GM23338 (cell line): Measurements from ENCODE around the gene FXR1. TPM values are rescaled to one million over a fixed set of nuclear protein-coding genes. Genes with fewer than 3 reads are reported as not detected.
"Not testable (repeated sequence)": the region's sequence is repeated elsewhere in the genome, so short reads cannot be mapped to it uniquely, and the experiment has no call there.

Experiments
- ATAC-seq: fragments of 200-7000 bp; cut with Tn5 transposase; 3 replicates; pipeline ENCODE4 v1.9.1; 2020
- DNase-seq: peaks from one replicate; pipeline ENCODE4 v3.0.0-alpha.2; 2015; ENCODE audit warnings: low spot score
- H2AFZ ChIP-seq: fragments of 200-600 bp; sonication (generic); 2 replicates; pipeline ENCODE4 v1.8.0; 2016; ENCODE audit warnings: antibody characterized with exemption, mild to moderate bottlenecking, moderate library complexity
- H3F3A ChIP-seq: fragments of 200-600 bp; sonication (generic); replicated peaks from 2 replicates; pipeline ENCODE4 v1.8.0; 2017; ENCODE audit warnings: antibody characterized with exemption, mixed run types, low read depth
- H3K27ac ChIP-seq: fragments of 200-600 bp; sonication (generic); 2 replicates; pipeline ENCODE4 v1.6.1; 2016; ENCODE audit warnings: low read depth
- H3K27me3 ChIP-seq: fragments of 200-600 bp; sonication (generic); 2 replicates; pipeline ENCODE4 v1.8.0; 2016; ENCODE audit warnings: mild to moderate bottlenecking, mixed run types, moderate library complexity; ENCODE audit not compliant: insufficient read depth
- H3K36me3 ChIP-seq: fragments of 200-600 bp; sonication (generic); 2 replicates; pipeline ENCODE4 v1.8.0; 2016; ENCODE audit warnings: mild to moderate bottlenecking; ENCODE audit not compliant: insufficient read depth
- H3K4me1 ChIP-seq: fragments of 200-600 bp; sonication (generic); 2 replicates; pipeline ENCODE4 v1.8.0; 2016; ENCODE audit warnings: mild to moderate bottlenecking, moderate library complexity; ENCODE audit not compliant: insufficient read depth
- H3K4me2 ChIP-seq: fragments of 200-600 bp; sonication (generic); 2 replicates; pipeline ENCODE4 v1.7.1; 2017; ENCODE audit warnings: mixed run types
- H3K4me3 ChIP-seq: fragments of 200-600 bp; sonication (generic); 2 replicates; pipeline ENCODE4 v1.6.1; 2016; ENCODE audit warnings: mixed run types
- H3K79me2 ChIP-seq: fragments of 200-600 bp; sonication (generic); replicated peaks from 2 replicates; pipeline ENCODE4 v1.8.0; 2017; ENCODE audit warnings: mild to moderate bottlenecking; ENCODE audit not compliant: insufficient read depth
- H3K9me2 ChIP-seq: fragments of 200-600 bp; sonication (generic); 2 replicates; pipeline ENCODE4 v1.8.0; 2017; ENCODE audit not compliant: insufficient read depth
- H4K20me1 ChIP-seq: fragments of 200-600 bp; sonication (generic); replicated peaks from 2 replicates; pipeline ENCODE4 v1.8.0; 2017; ENCODE audit warnings: mild to moderate bottlenecking; ENCODE audit not compliant: insufficient read depth
- H3K27ac Mint-ChIP-seq: 2 replicates; pipeline ENCODE4 v1.8.0; 2020; ENCODE audit warnings: inconsistent platforms, mild to moderate bottlenecking, moderate library complexity, mixed read lengths
- H3K27me3 Mint-ChIP-seq: 3 replicates; pipeline ENCODE4 v1.8.0; 2022; ENCODE audit warnings: low read depth, mild to moderate bottlenecking, moderate library complexity, mixed read lengths, inconsistent platforms; ENCODE audit not compliant: insufficient read depth, poor library complexity
- H3K36me3 Mint-ChIP-seq: 3 replicates; pipeline ENCODE4 v1.8.0; 2021; ENCODE audit warnings: low read depth, mild to moderate bottlenecking, inconsistent platforms, moderate library complexity, mixed read lengths
- H3K4me1 Mint-ChIP-seq: 3 replicates; pipeline ENCODE4 v1.8.0; 2020; ENCODE audit warnings: mild to moderate bottlenecking, inconsistent platforms, mixed read lengths
- H3K4me3 Mint-ChIP-seq: 3 replicates; pipeline ENCODE4 v1.8.0; 2021; ENCODE audit warnings: moderate library complexity, mild to moderate bottlenecking, inconsistent platforms, mixed read lengths
- H3K9me3 Mint-ChIP-seq: 3 replicates; pipeline ENCODE4 v1.8.0; 2020; ENCODE audit warnings: moderate library complexity, mild to moderate bottlenecking, inconsistent platforms, mixed read lengths
- ETS1 ChIP-seq: IDR thresholded peaks from 2 replicates; pipeline ENCODE4 v1.6.1; 2016; ENCODE audit warnings: antibody characterized with exemption
- EZH2 ChIP-seq: fragments of 200-600 bp; sonication (generic); IDR thresholded peaks from one replicate; pipeline ENCODE4 v1.8.0; 2017; ENCODE audit warnings: antibody characterized with exemption, mild to moderate bottlenecking, low read depth; ENCODE audit not compliant: unreplicated experiment
- EZH2phosphoT487 ChIP-seq: fragments of 200-600 bp; sonication (generic); IDR thresholded peaks from one replicate; pipeline ENCODE4 v1.8.1; 2018; ENCODE audit warnings: antibody characterized with exemption; ENCODE audit not compliant: unreplicated experiment
- JUNB ChIP-seq: IDR thresholded peaks from one replicate; pipeline ENCODE4 v1.6.1; 2016; ENCODE audit warnings: antibody characterized with exemption; ENCODE audit not compliant: unreplicated experiment
- NANOG ChIP-seq: IDR thresholded peaks from 2 replicates; pipeline ENCODE4 v1.6.1; 2016; ENCODE audit warnings: antibody characterized with exemption, borderline replicate concordance
- POLR2AphosphoS5 ChIP-seq: IDR thresholded peaks from 2 replicates; pipeline ENCODE4 v1.6.1; 2016; ENCODE audit warnings: antibody characterized with exemption, low read depth
- STAT1 ChIP-seq: IDR thresholded peaks from one replicate; pipeline ENCODE4 v1.6.1; 2016; ENCODE audit warnings: antibody characterized with exemption; ENCODE audit not compliant: unreplicated experiment
- ZNF114 ChIP-seq: fragments of 250-450 bp; sonication (Bioruptor Pico); IDR thresholded peaks from 2 replicates; pipeline ENCODE4 v1.5.0; 2020; ENCODE audit warnings: mild to moderate bottlenecking, moderate library complexity
- polyA plus RNA-seq: library from polyadenylated mRNA; unstranded; fragments of >200 nt; fragmentation: Nextera tagmentation; extraction: Ambion mirVana; gene quantifications from 2 replicates; pipeline ENCODE4 v1.2.1, GENCODE V29; 2016
- total RNA-seq: library from RNA; depleted of rRNA; stranded (reverse); fragments of >200 nt; shearing (Covaris generic); gene quantifications from 2 replicates; pipeline ENCODE4 v1.2.3, GENCODE V29; 2014

Gene FXR1
- total and polyA plus RNA-seq, 2 experiments from 2014 or later = 136 to 228 TPM

- H4K20me1 ChIP-seq, H3K4me3 ChIP-seq, H3K36me3 ChIP-seq, H3F3A ChIP-seq, H3K27me3 ChIP-seq, H3K4me1 Mint-ChIP-seq, ATAC-seq, H3K36me3 Mint-ChIP-seq, H3K27ac Mint-ChIP-seq, H3K79me2 ChIP-seq, H3K27ac ChIP-seq, H3K4me1 ChIP-seq, H3K4me2 ChIP-seq, H3K27me3 Mint-ChIP-seq, H3K4me3 Mint-ChIP-seq, H2AFZ ChIP-seq, H3K9me2 ChIP-seq, DNase-seq: not testable (repeated sequence)
- H3K9me3 Mint-ChIP-seq = peaks cover 25% of the 10 kb centered on the region
Observed at GRCh38 chr3:181002331-181002730, 89.9 kb downstream of the FXR1 start.

GRCh38 chr3:181003469-181003868 lies 91.0 kb downstream of the FXR1 start:
- not testable (repeated sequence) for H3K4me3 Mint-ChIP-seq, DNase-seq, H3K27ac ChIP-seq, H3K27me3 ChIP-seq, H3K9me2 ChIP-seq, H3K4me1 ChIP-seq, H3F3A ChIP-seq, H3K27me3 Mint-ChIP-seq, H3K4me1 Mint-ChIP-seq, H2AFZ ChIP-seq, H3K36me3 Mint-ChIP-seq, H3K36me3 ChIP-seq, H4K20me1 ChIP-seq, H3K79me2 ChIP-seq, ATAC-seq, H3K4me2 ChIP-seq, H3K27ac Mint-ChIP-seq, H3K4me3 ChIP-seq
- H3K9me3 Mint-ChIP-seq = peaks cover 25% of the 10 kb centered on the region

- Histone ChIP-seq H3K4me2 (no peak overlapping the region), H4K20me1 (no peaks in the 10 kb centered on the region), H3K27me3 (no peaks in the 10 kb centered on the region), H3K9me2 (no peaks in the 10 kb centered on the region; the same call in 1 of the 2 replicates), H3F3A (no peaks in the 10 kb centered on the region), H3K4me1 (0 out of 2 replicates have a peak, but pooled peaks cover 3% of the 10 kb centered on the region), H3K4me3 (no peak overlapping the region), H3K79me2 (no peaks in the 10 kb centered on the region), H3K36me3 (no peaks in the 10 kb centered on the region), H3K27ac (no peak overlapping the region), H2AFZ (no peak overlapping the region)
- ATAC-seq (no peak), DNase-seq (no peak)
- Mint-ChIP-seq H3K27ac (no peak overlapping the region), H3K4me1 (peaks cover 12% of the 10 kb centered on the region), H3K27me3 (no peaks in the 10 kb centered on the region), H3K36me3 (peaks cover 6% of the 10 kb centered on the region; the same call in 1 of the 3 replicates), H3K4me3 (no peak overlapping the region), H3K9me3 (peaks cover 12% of the 10 kb centered on the region)
- no peak for TF ChIP-seq STAT1
- TF ChIP-seq EZH2phosphoT487 = no peak
- no peak for TF ChIP-seq ZNF114
- TF ChIP-seq EZH2 = no peak
- no peak for TF ChIP-seq POLR2AphosphoS5
- TF ChIP-seq JUNB = no peak
Observed at GRCh38 chr3:181006541-181006940, 94.1 kb downstream of the FXR1 start.

- Histone ChIP-seq H3K4me3 (no peak overlapping the region), H3K9me2 (no peaks in the 10 kb centered on the region; the same call in 1 of the 2 replicates), H3K27ac (no peak overlapping the region), H3F3A (no peaks in the 10 kb centered on the region), H3K79me2 (no peaks in the 10 kb centered on the region), H3K27me3 (no peaks in the 10 kb centered on the region), H3K4me1 (0 out of 2 replicates have a peak, but pooled peaks cover 3% of the 10 kb centered on the region), H3K36me3 (no peaks in the 10 kb centered on the region), H4K20me1 (no peaks in the 10 kb centered on the region), H3K4me2 (no peak overlapping the region), H2AFZ (no peak overlapping the region)
- Mint-ChIP-seq H3K27ac (no peak overlapping the region), H3K27me3 (no peaks in the 10 kb centered on the region), H3K36me3 (peaks cover 2% of the 10 kb centered on the region; the same call in 1 of the 3 replicates), H3K4me1 (peaks cover 12% of the 10 kb centered on the region), H3K4me3 (no peak overlapping the region), H3K9me3 (peaks cover 5% of the 10 kb centered on the region)
- TF ChIP-seq NANOG (no peak), EZH2phosphoT487 (no peak), EZH2 (no peak), ETS1 (no peak), STAT1 (no peak), POLR2AphosphoS5 (no peak)
- no peak for ATAC-seq
- no peak for DNase-seq
Observed at GRCh38 chr3:181007262-181007661, 94.8 kb downstream of the FXR1 start.
